Hematopoietic multipotent progenitor cell treated with erythropoietin and hydrocortisone succinate and interleukin-3 and kit ligand, for 8 days (in vitro differentiated cells): Measurements from ENCODE around the gene KRTAP5-6.

Source experiments
- DNase-seq: peaks from one replicate; pipeline ENCODE4 v3.0.0-alpha.2; 2015

KRTAP5-6 gene

GRCh38 chr11:1703146-1703545 lies 6.2 kb downstream of the KRTAP5-6 start:
- DNase-seq, result no peak

- no peak for DNase-seq
These were observed 8.4 kb downstream of the KRTAP5-6 start for GRCh38 chr11:1705126-1706052.

DNA sequence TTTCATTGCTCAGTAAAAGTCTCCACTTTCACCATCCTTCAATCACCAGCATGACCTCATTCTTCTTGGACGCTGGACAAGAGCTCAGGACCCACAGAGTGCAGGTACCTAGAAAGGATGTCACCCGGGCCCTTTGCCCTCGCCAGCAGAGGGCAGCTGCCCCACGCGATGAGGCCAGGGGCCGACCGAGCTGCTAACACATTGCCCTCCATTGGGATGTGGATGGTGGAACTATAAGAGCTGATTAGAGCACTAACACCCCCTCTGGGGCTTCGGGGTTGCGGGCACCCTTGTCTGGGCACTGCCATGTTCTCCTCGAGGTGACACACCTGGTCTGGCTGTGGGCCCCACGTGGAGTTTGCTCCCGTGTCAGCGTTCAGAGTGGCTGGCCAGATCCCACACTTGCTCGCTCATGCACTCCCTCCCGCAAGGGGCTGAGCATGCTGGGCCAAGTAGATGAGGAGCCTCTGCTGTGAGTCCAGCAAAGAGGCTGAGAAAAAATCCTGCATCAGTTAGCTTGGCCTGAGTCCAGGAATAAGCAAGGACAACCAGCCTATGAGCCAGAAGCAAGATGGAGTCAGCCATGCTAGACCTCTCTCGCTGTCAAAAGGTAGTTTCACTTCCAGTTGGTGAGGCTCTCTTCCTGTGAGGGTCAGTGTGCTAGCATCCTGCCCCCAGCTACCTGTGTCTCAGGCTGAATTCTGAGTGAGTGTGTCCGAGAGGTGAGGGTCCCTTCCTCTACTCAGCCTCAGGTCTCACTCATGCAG lies 9.8 kb downstream of the KRTAP5-6 start:
- DNase-seq, result peak; percentile 48

DNA sequence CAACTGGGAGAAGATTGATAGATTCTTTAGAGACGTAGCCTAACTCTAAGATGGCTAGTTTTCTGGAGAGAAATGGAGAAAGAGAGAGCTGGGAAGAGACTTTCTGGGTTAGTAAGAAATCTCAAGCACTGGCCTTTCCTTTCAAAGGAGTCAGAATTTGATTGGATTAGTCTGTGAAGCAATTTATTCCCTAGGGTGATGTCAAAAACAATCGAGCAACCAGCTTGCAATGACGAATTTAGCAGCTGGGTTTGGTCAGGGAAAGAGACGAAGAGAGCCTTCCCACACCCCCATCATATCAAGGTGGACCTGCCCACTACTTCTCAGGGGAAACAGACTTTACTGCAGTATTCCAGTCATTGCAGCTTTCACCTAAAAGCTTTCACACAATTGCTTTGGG lies 10.8 kb downstream of the KRTAP5-6 start:
- no peak for DNase-seq

- DNase-seq, result no peak
These were observed 11.7 kb downstream of the KRTAP5-6 start for GRCh38 chr11:1708716-1709115.

GRCh38 chr11:1714908-1715885 lies 18.2 kb downstream of the KRTAP5-6 start:
- no peak for DNase-seq

DNA sequence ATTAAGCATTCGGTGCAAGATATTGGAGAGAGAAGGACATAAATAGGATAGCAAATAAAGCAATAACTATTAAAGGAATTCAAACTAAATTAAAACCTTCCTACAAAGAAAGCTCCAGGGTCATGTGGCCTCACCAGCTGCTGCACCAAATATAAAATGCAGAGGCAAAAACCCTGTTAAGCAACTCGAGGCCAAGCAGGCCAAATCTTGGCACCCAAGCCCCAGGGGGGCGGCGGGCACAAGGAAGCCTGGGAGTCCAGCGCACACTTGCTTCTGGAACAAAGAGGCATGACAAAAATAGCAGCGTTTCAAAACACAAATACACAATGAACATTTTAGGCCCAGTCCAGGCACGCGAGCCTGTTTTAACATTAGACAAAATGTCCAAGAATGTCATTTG lies 20.8 kb downstream of the KRTAP5-6 start:
- DNase-seq, result no peak

GRCh38 chr11:1718326-1718725 lies 21.3 kb downstream of the KRTAP5-6 start:
- no peak for DNase-seq

DNA sequence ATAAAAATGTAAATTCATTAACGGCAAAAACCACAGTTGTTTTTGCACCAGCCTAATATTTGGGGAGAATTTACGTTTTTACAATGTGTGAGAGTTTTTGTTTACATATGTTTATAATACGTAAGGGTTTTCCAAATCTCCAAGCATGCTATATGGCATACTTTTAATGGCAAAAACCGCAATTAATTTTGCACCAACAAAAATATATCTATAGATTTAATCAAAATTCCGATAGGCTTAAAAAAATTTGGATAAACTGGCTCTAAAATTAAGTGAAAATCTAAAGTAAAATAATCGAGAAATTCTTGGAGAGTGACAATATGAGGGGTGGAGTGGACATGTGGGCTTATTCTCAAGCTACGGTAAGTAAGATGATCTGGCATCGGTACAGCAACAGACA lies 22.8 kb downstream of the KRTAP5-6 start:
- no peak for DNase-seq

DNA sequence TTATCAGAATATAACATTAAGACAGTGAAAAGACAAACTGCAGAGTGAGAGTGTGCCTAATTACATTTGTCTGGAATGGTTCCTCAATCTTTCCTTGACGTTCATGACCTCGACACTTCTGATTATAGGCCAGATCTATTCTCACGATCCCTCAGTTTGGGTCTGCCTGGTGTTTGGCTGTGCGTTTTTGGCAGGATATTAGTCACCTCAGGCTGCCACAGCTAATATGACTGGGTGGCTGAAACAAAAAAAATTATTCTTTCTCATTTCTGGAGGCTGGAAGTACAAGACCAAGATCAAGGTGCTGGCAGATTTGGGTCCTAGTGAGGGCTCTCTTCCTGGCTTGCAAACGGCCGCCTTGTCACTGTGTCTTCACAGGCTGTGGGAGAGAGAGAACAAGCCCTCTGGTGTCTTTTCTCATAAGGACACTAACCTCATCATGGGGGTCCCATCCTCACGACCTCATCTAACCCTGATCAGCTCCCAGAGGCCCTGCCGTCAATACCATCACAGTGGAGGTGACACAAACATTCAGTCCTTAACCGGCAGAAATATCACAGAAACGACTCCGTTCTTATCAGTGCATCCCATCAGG lies 30.2 kb downstream of the KRTAP5-6 start:
- no peak for DNase-seq

GRCh38 chr11:1727861-1728260 lies 30.9 kb downstream of the KRTAP5-6 start:
- DNase-seq, result no peak

DNA sequence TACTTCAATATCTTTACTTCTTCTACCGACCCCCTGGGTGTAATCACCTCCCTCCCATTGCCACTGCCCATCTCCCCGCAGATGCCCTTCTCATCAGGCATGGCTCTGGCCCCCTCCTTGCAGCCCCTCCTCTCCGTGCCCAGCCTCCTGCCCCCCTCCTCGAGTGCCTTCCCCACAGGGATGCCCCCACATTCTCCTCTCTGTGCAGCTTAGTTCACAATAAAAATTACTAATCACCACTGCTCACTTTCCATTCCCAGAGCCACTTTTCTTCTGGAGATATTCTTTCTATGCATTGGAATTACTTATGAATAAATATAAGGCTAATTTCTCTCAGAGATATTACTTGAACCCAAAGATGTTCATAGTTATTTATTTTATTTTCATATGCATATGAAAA lies 31.3 kb downstream of the KRTAP5-6 start:
- DNase-seq, result no peak

GRCh38 chr11:1728931-1729691 lies 32.1 kb downstream of the KRTAP5-6 start:
- no peak for DNase-seq

DNA sequence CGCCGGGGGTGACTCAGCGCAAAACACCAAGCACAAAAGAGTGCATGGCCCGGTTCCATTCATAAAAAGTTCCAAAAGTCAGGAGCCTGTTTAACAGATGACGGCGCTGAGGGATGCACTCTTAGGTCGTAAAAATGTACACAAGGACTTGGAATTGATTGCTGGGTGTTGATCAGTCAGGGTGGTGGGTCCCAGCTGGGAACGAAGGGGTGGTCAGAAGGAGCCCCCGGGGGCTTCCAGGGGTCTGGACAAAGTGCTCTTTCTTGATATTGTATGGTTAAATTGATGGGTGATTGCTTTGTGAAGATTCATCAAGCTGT lies 32.7 kb downstream of the KRTAP5-6 start:
- DNase-seq, result no peak

DNA sequence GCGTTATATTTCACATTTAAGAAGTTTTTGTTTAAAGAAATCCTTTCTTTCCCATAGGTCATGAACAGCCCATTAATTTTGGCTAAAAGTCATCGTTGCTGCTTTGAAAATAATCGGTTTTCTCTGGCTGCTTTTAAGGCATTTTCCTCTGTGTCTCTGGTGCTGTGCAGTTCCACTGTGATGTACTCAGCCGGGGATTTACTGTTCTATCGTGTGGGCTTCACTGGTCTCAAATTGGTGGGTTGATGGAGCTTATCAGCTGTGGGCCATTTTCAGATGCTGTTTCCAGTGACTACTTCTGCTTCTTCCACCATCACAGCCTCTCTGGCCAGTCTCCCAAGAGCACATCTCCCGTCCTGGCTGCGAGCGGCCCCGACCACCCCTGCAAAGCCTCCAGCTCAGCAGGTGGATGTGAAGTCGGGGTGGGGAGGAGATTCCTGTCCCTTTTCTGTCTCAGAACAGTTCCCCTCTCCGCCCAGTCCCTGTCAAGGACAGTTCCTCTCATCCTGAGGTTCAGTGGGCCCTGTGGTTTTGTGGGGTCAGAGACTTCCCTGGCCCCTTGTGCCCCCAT lies 33.1 kb downstream of the KRTAP5-6 start:
- DNase-seq, result no peak

GRCh38 chr11:1731451-1732059 lies 34.6 kb downstream of the KRTAP5-6 start:
- DNase-seq, result no peak

DNA sequence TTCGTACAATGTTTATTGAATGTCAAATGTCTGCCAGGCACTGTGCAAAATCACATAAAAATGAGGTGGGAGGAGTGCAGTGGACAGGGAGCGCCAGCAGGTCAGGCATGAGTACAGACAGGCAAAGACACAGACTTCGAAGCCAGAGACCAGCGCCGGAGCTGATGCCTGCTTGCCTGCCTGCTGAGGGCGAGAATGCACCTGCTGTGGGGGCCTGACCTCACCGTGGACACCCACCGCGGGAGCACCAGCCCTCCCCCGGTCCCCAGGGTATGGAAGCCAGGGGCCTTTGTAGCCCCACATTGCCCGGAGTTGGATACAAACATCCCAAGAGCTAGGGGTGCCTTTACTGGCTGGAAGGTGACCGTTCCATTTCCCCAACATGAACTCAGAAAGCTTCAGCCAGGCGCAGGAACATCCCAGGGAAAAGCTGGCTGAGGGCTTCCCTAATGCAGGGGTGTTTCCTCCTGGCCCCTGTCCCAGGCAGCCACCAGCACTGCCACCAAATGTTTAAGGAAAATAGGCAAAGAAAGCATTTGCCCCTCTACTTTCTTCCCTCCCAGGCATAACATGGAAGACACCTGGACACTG lies 35.5 kb downstream of the KRTAP5-6 start:
- DNase-seq, result no peak

DNA sequence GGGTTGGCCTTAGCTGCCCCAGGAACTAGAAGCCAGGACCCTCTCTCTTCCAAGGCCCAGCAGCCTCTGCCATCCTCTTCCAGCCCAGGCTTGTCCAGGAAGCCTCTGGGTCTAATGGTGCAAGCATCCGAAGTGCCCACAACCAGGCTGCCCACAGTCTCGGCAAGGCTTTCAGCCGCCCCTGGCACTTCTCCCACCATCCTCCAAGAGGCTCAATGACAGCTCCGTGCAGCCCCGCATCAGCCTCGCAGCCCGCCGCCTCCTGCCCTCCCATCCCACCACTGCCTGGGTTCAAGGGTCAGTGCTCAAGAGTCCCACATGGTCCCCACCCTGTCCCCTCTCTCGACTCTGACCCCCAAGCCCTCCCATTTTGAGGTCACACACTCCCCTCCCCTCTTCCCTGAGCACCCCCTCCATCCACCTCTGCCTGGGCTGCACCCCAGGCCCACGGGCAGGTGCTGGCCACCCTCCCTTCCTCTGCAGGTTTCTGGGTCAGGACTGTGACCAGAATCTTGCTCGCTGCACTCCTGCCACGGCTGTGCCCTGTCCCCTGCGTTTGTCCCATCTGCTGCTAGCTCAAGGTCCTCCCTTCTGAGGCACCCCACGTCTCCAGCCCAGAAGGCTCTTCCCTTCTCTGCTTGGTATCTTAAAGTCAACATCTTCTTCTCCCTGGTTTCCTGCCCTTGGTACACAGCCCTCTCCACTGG lies 36.2 kb downstream of the KRTAP5-6 start:
- no peak for DNase-seq

DNA sequence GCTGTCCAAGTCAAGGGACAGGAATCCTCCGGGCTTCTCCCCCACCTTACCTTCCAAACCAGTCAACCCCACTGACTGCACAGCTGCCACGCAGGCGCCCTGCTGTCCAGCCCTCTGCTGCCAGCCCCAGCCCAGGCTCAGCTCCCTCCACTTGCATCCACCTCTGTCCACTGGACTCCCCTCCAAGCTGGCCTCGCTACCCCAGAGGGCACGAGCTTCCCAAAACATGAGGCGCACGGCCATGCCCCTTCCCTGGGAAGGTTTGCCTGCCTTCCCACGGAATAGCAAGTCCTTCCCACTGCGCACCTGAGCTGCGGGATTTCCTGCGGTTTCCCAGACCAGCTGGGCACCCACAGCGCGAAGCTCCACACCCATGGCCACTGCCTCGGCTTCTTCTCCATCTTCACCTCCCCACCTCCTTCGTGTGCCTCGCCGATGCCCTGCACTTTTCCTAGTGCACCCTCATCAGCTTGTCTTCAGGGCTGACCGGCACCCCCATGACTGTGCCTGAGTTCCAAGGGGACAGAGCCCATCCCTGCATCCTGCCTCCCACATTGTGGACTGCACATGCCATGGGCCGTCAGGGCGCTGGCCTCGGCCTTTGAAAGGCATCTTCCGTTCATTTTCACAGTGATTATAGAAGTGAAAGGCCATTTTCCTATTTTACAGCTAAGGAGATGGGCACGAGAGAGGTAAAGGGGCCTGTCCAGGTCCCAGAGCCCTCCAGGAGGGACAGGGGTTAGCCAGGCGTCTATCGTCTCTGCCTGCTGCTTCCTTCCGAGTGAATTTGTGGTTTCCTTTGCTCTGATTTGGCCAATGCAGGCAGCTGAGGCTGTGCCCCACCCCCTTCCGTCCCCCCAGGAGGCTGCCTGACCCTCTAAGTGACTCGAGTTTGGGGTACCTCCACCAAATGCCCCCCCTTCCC lies 37.0 kb downstream of the KRTAP5-6 start:
- no peak for DNase-seq
